GM23248 (cell line): ENCODE measurements around the gene TNFAIP8L3.

Experiments used
- EZH2 ChIP-seq: fragments of 200-600 bp; sonication (generic); IDR thresholded peaks from 2 replicates; pipeline ENCODE4 v1.6.1; 2018; ENCODE audit warnings: antibody characterized with exemption, mild to moderate bottlenecking; ENCODE audit not compliant: insufficient read depth, poor library complexity, severe bottlenecking
- EZH2phosphoT487 ChIP-seq: fragments of 200-600 bp; sonication (generic); IDR thresholded peaks from 2 replicates; pipeline ENCODE4 v1.6.1; 2018; ENCODE audit warnings: antibody characterized with exemption, moderate library complexity, mild to moderate bottlenecking, low read depth; ENCODE audit not compliant: insufficient read depth

DNA sequence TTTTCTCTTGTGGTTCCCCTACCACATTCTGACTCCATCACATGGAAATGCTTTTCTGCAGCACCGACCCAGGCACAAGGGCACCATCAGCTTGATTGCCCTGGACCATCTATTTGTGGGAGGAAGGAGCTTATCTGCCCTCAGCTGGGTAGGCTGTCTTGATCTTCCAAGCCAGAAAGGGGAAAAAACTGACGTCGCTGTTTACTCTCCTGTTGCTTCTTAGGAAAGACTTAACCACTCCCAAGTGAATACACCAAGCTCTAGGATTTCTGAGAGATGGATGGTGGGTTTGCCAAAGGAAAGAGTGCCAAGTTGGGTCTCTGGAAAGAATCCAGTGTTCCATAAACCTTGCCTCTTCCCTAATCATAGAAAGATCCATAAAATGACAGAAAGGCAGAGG, 4.0 kb downstream of the TNFAIP8L3 start:
- TF ChIP-seq EZH2phosphoT487 (no peak), EZH2 (no peak)
